Measurements from ENCODE around the gene TBC1D2B.

DNA sequence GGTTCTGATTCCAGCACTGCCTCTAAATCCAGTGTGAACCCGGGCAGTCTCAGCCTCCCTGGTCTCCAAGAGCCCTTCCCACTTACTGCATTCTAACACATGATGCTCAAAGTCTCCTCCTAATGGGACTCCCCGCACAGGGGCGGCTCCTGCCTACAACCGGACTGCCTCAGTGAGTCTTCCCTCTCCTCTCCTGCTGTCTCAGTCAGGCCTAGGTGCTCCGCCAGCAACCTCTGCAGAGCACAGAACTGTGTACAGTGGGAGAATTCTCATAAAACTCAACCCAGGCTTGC lies 28.9 kb downstream of the TBC1D2B start:
- TF ChIP-seq CTCF (conservative IDR thresholded peaks at IDR 0.05): no peak
- TF ChIP-seq ZFX (IDR thresholded peaks at IDR 0.05): no peak
